ENCODE results near the gene MSH3.

Gene MSH3

GRCh38 chr5:80752427-80752826, 98.0 kb downstream of the MSH3 start:
- TF ChIP-seq CTCF (conservative IDR thresholded peaks at IDR 0.05) (no peak), ZFX (IDR thresholded peaks at IDR 0.05) (no peak)
- no peak overlapping the region for H3K27ac ChIP-seq

GRCh38 chr5:80753712-80754111, 99.3 kb downstream of the MSH3 start:
- H3K27ac ChIP-seq = no peak overlapping the region
- TF ChIP-seq CTCF (conservative IDR thresholded peaks at IDR 0.05) (no peak), ZFX (IDR thresholded peaks at IDR 0.05) (no peak)

- H3K27ac ChIP-seq = no peak overlapping the region
- TF ChIP-seq CTCF (conservative IDR thresholded peaks at IDR 0.05) (no peak), ZFX (IDR thresholded peaks at IDR 0.05) (no peak)
Observed at GRCh38 chr5:80754900-80755299, 100.4 kb downstream of the MSH3 start.

GRCh38 chr5:80755626-80756025, 101.2 kb downstream of the MSH3 start:
- H3K27ac ChIP-seq = no peak overlapping the region
- TF ChIP-seq CTCF (conservative IDR thresholded peaks at IDR 0.05) (no peak), ZFX (IDR thresholded peaks at IDR 0.05) (no peak)

- TF ChIP-seq ZFX (IDR thresholded peaks at IDR 0.05) (no peak), CTCF (conservative IDR thresholded peaks at IDR 0.05) (no peak)
- no peak overlapping the region for H3K27ac ChIP-seq
Observed at GRCh38 chr5:80756292-80756691, 101.8 kb downstream of the MSH3 start.

GRCh38 chr5:80757290-80757689, 102.8 kb downstream of the MSH3 start:
- H3K27ac ChIP-seq = no peak overlapping the region
- TF ChIP-seq ZFX (IDR thresholded peaks at IDR 0.05) = no peak
- TF ChIP-seq CTCF (conservative IDR thresholded peaks at IDR 0.05) = no peak

- H3K27ac ChIP-seq = no peak overlapping the region
- TF ChIP-seq CTCF (conservative IDR thresholded peaks at IDR 0.05) (no peak), ZFX (IDR thresholded peaks at IDR 0.05) (no peak)
Observed at GRCh38 chr5:80759866-80760577, 105.6 kb downstream of the MSH3 start.
